ENCODE measurements around the gene ACOXL.
"Not testable (repeated sequence)": the region's sequence is repeated elsewhere in the genome, so short reads cannot be mapped to it uniquely, and the experiment has no call there.

GRCh38 chr2:111082659-111083058 is 350.3 kb downstream of the ACOXL start:
- TF ChIP-seq, protein P1, sequence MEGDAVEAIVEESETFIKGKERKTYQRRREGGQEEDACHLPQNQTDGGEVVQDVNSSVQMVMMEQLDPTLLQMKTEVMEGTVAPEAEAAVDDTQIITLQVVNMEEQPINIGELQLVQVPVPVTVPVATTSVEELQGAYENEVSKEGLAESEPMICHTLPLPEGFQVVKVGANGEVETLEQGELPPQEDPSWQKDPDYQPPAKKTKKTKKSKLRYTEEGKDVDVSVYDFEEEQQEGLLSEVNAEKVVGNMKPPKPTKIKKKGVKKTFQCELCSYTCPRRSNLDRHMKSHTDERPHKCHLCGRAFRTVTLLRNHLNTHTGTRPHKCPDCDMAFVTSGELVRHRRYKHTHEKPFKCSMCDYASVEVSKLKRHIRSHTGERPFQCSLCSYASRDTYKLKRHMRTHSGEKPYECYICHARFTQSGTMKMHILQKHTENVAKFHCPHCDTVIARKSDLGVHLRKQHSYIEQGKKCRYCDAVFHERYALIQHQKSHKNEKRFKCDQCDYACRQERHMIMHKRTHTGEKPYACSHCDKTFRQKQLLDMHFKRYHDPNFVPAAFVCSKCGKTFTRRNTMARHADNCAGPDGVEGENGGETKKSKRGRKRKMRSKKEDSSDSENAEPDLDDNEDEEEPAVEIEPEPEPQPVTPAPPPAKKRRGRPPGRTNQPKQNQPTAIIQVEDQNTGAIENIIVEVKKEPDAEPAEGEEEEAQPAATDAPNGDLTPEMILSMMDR (IDR thresholded peaks at IDR 0.05) = not testable (repeated sequence)
- TF ChIP-seq POLR2A (IDR thresholded peaks at IDR 0.05) = not testable (repeated sequence)

Data from ovary (tissue), 3 donors.